HG03280 (cell line): Measurements from ENCODE around the gene CCM2.

Experiments used
- ATAC-seq: cut with Tn5 transposase; IDR thresholded peaks from one replicate; pipeline ENCODE4 v1.9.1; 2021; ENCODE audit warnings: mild to moderate bottlenecking, moderate library complexity; ENCODE audit not compliant: unreplicated experiment

The CCM2 gene

DNA sequence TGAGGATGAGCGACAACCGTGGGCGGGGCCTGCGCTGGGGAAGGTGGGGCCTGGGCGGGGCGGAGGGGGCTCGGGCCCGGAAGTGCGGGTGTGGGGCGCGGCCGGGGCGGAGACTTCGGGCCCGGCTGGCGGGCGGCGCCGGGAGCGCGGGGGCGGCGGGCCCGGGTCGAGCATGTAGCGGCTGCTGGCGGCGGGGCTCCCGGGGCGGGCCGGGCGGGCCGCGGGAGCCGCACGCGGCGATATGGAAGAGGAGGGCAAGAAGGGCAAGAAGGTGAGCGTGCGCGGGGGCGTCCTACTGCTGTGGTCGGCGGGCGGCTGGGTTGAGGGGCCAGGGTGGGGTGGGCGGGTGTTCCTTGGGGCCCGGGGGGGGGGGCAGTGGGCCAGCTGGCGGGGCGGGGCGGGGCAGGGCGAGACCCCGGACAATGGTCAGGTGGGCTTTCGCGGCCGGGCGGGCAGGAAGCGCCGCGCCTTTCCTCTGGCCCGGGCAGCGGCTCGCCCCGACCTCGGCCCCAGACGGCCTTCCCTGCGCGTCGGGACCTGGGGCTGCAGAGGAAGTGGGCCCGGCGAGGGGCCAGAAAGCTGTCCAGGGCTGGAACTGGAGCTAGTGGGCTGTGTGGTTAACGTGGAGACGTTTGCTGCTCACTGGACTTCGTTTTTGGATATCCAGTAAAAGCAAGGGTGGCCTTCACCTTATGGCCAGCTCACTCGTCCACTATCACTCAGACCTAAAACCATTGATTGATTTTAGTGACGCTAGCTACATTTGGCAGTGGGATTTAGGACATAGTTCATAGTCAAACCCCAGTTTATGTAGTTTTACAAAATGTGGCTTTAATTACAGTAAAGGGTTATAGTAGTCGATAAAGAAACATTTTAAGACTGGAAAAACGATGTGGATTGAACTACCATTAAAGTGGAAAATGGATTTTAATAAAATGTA lies at the start of gene CCM2:
CCM2 (plus strand) TSS at position 109 of the 940 bp plus-strand sequence; CDS start at position 242, 133 bp downstream.
- peak; percentile 5 for ATAC-seq

DNA sequence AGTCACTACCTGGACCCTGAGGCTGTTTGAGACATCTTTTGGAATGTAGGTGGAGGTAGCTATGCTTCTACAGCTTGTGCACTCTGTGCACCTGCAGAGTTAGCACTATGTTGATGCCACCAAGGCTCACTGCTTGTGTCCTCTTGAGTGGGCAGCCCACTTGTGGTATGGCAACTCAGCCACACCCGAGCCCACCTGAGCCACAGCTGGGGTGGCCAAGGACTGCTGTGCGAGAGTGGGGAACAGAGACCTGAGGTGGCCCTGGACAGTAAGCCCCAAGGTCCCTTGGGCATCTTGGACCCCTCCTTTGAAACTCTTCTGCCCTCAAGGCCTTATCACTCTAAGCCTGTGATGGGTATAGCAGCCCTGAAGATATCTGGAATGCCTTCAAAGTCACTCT lies 46.8 kb upstream of the CCM2 start:
- ATAC-seq, result no peak

- ATAC-seq, result no peak
These were observed 44.3 kb upstream of the CCM2 start for GRCh38 chr7:44955733-44956132.

DNA sequence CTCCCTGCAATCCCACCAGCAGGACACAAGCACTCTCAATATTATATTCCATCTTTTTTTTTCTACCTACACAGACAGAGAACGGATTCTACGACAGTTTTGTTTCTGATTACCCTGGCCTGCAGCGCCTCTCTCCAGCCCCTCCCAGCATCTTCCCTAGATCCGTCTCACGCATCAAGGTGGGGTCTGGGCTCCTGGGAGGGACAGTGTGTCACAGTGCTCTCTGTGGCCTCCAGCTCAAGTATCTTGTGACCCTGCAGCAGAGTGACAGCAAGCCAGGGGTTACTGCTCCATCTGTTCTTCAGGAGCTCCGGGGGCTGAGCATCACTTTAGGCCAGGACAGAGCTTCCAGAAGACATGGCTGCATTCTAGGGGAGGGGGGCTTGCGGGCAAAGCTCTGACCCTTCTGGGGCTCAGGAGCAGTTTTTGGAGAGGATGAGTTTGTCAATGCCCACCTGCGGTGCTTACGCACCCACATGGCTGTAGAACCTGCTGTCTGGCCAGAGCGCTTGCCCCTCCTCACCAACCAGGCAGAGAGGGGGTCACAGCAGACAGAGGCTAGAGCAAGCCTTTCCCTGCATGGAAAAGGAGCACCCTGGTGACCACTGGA lies 43.7 kb upstream of the CCM2 start:
- no peak for ATAC-seq

DNA sequence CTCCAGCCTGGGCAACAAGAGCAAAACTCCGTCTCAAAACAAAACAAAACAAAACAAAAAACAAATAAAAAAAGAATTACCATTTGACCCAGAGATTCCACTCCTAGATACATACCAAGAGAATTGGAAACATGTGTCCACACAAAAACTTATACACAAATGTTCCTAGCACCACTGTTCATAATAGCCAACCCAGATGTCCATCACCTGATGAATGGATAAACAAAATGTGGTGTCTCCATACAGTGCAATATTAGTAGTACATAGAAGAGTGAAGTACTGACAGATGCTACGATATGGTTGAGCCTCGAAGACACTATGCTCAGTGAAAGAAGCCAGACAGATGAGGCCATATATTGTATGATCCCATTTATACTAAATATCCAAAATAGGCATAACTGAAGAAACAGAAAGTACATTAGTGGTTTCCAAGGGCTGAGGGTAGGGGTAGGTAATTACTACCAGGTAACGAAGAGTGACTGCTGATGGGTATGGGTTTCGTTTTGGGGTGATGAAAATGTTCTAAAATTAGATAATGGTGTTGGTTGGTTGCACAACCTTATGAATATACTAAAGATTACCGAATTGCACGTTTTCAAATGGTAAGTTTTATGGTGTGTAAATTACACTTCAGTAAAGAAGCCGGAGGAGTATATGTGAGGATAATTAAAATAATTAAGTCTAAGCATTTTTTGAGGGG lies 41.2 kb upstream of the CCM2 start:
- ATAC-seq, result no peak

GRCh38 chr7:44959433-44959951 lies 40.5 kb upstream of the CCM2 start:
- ATAC-seq, result no peak

DNA sequence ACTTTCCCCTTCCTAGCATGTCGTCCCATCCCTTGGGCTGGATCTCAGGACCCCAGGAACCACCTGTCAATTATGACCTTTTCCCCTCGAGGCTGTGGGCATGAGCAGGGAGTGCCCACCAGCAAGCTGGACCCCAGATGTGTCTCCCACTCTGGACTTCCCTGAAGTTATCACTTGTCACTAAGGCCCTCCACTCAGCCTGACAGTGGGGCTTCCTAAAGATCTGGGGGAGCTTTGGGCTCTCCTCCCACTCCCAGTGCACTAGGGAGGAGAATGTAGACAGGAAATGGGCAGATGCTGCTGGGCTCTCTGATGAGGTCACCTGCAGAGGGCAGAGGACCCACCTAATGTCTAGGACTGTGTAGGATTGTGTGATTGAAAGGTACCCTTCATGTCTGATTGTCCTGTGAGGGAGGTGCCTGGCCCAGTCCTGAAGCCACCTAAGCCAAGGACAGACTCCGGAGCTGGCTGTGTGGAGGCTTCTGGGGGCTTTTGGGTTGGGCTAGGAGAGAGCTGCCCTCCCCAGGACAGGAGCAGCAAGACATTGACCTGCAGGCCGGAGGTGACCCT lies 39.9 kb upstream of the CCM2 start:
- no peak for ATAC-seq

DNA sequence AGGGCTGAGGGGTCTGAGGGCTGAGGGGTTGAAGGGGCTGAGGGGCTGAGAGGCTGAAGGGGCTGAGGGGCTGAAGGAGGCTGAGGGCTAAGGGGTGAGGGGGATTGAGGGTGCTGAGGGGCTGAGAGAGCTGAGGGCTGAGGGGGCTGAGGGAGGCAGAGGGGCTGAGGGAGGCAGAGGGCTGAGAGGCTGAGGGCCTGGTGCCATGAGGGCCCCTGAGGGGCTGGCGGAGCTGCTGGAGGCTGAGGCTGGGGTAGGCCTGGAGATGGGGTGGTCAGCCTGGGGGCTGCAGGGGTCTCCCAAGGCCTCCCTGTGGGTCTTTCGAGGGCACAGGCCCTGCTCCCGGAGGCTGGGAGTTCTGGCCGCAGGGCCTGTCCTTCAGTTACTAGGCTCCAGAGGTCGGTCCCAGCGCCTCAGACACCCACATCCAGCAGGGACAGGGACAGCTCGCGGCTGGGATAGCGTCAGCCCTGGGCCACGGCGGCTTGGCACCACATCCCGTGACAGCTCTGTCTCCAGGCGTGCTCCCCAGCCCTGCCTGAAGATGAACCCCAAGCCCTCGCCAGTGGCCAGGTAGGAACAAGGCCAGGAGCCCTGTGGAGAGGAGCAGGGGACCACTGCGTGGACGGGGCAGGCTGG lies 38.0 kb upstream of the CCM2 start:
- no peak for ATAC-seq

DNA sequence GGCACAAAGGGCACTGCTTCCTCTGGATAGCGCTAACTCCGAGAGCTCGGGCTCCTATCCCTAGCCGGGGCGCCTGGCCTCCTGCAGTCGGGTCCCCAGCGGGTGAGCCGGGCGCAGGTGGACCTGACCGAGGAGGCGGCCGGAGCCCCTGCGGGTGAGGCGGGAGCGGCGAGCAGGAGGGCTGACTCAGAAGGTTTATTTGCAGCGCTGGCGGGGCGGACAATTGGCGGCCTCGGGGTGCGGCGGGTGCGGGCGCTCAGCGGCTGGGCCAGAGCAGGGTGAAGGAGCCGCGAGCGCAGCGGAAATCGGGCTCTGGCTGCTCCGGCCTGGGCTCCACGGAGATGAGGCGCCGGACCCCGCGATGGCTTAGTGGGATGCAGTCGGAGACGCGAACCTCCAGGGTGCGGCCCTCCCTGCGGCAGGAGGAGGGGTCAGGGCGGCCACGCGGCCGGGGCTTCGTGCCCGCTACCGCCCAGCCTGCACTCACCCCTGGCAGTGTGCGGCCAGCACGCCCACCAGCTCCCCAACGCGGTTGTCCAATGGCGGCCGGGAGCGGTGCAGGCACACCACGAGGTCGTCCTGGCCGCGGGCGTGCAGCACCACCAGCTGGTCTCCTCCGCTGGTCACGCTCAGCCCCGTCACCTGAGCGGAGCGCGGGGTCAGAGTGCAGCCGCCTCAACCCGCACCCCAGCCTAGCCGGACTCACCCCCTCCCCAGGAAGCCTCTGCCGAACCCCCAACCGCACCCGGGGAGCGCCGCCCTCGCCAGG lies 37.3 kb upstream of the CCM2 start:
- ATAC-seq, result no peak

- no peak for ATAC-seq
These were observed 36.4 kb upstream of the CCM2 start for GRCh38 chr7:44963364-44964290.

DNA sequence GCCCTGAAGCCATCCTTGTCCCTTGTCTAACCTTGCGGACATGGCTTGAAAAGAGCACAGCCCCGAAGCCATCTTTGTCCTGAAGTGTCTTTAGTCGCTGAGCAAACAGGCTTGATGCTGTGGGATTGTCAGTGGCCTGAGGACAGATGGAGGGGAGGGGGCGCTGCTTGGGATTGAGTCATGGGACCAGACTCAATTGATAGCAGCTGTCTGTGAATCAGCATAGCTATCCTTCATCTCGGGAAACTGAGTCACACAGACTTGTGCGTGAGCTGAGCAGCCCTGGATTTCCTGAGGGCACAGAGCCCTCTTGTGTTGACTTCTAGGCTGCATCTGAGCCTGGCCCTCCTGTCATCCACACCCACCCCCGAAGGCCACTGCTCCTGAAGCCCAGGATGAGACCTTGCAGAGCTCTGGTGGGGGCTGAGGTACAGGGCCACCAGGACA lies 35.6 kb upstream of the CCM2 start:
- ATAC-seq, result no peak

DNA sequence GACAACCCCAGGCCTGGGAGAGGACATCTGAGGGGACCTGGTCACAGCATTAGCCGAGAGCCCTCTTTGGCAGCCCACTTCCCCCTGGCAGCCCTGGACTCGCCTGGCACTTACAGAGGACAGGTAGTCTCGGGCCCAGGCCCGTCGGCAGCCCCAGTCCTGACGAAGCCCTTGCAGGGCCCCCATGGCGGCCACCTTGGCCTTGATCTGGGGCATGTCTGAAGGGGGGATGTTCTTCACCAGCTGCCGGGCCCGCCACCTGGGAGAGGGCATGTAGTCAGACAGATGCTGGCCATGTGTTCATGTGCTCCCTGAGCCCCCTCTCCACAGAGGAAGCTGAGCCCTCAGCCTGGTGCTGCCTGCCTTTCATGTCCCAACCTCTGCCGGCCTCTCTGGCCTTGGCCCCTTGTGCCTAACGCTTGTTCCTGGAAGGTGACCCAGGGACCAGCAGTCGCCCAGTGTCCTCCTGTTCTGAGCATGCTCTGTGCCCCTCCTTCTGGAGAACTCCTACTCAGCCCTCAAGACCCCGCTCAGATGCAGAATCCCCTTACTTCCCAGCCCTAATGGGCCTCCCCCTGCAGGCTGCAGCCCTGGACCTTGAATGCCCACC lies 35.1 kb upstream of the CCM2 start:
- ATAC-seq, result no peak

DNA sequence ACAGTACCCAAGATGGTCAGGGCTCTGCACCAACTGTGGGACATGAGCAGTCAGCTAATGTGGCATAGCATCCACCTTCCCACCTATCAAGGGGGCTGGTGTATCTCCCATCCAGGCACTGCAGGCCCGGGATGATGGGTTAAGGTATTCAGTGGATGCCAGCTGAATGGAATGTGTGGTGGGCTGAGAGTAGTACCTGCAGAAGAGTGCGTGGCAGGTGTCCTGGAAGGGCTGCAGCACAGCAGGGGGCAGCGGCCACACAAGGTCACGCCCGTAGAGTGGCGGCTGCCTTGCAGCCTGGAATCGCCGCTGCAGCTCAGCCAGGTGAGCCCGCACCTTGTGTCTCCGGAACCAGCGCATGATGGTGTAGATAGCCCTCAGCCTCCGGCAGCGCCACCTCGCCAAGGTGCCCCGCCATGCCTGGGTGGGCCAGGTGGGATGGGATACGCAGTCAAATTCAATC lies 34.5 kb upstream of the CCM2 start:
- no peak for ATAC-seq

DNA sequence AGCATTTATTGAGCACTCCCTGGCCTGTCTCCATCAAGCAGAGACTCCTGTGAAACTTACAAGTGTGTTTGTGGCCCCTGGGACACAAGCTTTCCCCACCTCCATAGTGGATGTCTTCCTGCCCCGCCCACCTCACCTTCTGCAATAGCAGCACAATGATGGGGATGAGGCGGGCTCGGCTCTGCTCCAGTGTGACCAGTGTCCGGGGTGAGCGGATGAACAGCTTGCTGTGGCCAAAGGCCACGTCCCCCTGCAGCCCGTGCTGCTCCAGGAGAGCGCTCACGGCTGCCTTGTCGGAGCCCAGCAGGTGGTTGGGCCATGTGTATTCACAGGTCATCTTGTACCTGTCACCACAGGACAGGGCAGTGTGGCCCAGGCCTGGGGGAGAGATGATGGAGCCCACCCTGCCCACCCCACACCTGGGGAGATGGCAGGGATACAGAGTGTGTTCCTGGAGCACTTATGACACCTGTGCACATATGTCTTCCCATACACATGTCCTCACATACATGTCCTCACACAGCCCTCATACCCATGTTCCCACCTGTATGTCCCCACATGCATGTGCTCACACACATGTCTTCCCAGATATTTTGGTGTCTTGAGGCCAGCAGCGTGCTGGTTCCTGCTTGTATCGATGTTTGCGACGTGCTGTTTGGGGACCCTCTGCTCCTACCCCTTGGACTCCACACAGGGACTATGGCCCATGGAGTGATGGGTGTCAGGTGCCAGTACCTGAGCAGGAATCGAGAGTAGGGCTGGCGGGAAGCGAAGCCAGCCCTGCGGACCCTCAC lies 33.9 kb upstream of the CCM2 start:
- no peak for ATAC-seq

DNA sequence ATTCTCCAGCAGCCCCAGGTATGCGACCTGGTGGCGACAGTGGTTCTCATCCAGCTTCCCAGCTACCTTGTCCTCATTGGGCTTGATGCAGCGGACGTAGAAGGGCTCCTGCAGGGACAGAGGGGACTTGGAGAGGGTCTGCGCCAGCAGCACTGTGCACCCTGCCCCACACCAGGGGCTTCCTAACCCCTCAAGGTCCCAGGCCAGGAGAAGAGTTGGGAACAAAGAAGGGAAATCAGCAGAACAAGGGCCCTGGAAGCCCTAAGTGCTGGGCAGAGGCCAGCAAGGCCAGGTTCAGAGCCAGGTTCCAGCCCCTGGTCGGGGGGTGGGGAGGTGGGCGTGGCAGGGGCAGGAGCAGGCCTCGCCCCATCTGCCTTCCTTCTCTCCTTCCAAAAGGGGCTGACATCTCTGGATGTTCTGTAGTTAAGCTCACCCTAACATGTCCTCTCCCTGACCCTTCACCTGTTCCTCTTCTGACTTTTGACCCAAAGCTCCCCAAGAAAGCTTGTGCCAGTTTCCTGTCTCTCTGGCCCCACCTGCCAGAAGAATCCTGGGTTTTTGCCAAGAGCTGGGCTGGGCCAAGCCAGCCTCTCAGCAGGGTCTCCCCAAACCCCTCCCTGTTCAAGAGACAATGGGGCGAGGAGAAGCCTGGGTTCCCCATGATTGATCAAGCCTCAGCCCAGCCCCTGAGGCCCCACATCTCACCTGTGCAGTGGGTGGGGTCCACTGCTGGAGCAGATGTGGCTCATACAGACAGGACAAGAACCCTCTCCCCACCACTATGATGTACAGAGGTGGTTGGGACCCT lies 33.1 kb upstream of the CCM2 start:
- ATAC-seq, result no peak

GRCh38 chr7:44967571-44968446 lies 32.2 kb upstream of the CCM2 start:
- no peak for ATAC-seq
